GM12801 (cell line): Measurements from ENCODE around the gene NCMAP.

ENCODE experiments used
- CTCF ChIP-seq: IDR thresholded peaks from one replicate; pipeline ENCODE4 v1.5.1; 2011; ENCODE audit warnings: control low read depth; ENCODE audit not compliant: insufficient read length; ENCODE audit errors: extremely low read depth

NCMAP gene

DNA sequence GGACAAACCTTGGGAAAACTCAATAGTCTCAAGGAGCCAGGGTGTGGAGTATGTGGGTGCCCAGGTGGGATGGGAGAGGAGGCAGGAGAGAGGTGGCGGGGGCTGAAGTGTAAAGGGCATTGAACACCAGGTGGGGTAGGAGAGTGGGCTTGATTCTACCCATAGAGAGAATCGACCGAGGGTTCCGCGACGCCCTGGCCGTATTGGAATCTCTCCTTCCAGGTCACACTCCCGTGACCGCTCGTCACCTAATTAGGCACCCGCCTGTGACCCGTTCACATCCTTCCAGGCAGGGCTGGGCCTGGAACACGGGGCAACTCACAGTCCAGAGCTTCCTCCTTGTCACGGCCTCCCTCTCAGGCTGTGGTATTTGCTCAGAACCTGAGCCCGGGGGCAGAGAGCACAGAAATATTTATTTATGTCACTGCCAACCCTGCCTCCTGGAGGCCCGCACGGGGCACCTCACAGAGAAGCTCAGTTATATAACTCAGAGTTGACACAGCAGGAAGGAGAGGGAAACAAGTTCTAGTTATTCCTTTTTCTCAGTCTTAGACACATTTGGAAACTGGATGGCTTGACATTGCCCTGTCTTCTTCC is 12.0 kb downstream of the NCMAP start:
- no peak for TF ChIP-seq CTCF

DNA sequence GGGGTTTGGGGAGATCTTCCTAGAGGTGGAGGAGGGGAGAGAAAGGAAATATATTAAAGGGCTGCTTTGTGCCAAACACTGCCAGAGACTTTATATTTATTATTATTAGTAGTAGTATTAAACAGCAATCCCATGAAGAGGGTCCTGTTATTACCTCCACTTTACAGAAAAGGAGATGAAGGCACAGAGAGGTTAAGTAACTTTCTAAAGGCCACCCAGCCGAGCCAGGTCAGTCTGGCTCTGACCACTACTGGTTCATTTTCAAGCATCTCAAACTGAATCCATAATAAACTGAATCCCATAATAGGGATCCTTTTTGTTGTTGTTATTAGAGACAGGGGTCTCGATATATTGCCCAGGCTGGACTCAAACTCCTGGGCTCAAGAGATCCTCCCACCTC is 12.6 kb downstream of the NCMAP start:
- no peak for TF ChIP-seq CTCF

DNA sequence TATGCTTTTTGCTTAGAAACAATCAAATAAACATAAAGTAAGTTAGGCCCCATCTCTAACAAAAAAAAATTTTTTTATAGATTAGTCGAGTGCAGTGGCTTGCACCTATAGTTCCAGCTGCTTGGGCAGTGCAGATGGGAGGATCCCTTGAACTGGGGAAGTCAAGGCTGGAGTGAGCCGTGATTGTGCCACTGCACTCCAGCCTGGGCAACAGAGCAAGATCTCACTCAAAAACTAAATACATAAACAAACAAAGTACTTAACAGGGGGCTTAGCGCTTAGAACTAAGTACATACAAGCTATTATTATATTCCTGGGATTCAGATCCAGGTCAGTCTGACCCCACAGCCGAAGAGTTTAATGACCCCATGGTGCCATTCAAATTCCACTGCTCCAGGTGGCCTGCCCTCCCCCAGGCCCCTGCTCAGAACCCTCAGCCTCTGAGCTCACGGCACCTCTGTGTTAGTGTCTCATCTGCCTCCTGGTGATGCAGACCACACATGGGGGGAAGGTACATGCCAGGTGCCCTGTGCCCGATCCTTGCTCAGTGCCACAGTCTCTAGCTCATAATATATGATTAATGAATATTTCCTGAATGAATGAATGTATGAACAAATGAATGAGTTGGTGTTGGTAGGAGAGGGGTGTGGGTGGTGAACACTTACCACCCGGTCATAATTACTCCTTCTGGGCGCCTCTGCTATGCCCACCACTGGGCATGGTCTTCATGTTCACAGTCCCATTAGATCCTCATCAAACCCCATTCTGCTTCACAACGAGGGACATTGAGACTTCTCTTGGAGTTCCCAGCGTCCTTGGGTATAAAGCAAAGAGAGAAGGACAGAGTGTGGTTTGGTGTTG is 14.6 kb downstream of the NCMAP start:
- no peak for TF ChIP-seq CTCF

GRCh38 chr1:24572301-24572700 is 16.4 kb downstream of the NCMAP start:
- no peak for TF ChIP-seq CTCF

GRCh38 chr1:24575905-24576587 is 20.2 kb downstream of the NCMAP start:
- TF ChIP-seq CTCF: no peak

DNA sequence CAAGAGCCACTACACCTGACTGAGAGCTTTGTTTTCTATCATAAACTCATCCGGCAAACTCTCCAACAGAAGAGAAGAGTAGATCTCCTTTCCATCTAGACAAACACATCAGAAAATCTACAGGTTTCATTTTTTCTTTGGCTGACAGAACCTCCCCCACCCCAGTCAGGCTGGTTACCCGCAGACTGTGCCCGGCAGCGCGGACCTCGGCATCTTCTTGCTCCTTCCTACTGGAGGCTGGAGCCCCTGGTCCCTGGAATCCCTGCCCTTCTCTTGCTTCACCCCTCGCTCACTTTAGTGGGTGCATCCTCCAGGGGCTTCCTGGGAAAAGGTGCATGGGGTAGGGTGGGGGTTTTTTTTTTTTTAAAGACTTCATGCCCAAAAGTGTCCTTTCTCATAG is 23.0 kb downstream of the NCMAP start:
- TF ChIP-seq CTCF: no peak

DNA sequence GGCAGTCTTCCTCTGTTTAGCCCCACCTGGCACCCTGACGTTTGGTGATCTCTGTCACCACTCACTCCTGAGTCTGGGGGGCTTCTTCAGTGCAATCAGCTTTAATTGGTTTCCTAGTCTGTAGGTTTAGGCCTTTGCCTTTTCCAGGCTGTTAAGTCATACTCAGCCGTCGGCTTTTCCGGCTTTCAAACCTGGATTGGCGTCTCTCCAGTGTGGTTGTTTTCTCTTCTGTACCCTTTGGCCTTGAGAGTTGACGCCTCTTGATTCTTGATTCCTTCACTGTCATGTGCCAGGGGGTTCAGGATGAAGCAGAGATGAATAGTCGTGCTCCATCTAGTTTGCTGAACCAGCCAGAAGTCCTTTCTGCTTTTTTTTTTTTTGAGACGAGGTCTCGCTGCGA is 24.9 kb downstream of the NCMAP start:
- no peak for TF ChIP-seq CTCF
